Measurements from ENCODE around the gene WDR91. TPM values are rescaled to one million over a fixed set of nuclear protein-coding genes. Genes with fewer than 3 reads are reported as not detected.

The WDR91 gene
- total and polyA plus RNA-seq, 3 experiments from 2014 or later: 5.7 to 27.7 (median 25.1) TPM

- Mint-ChIP-seq H3K36me3 (peaks cover 42 to 72% (median 54%) of the 10 kb centered on the region in 3 donors), H3K27me3 (no peaks in the 10 kb centered on the region), H3K4me3 (no peak overlapping the region), H3K27ac (no peak overlapping the region), H3K4me1 (peaks cover 68 to 95% (median 87%) of the 10 kb centered on the region in 3 donors), H3K9me3 (peaks cover 29 to 43% (median 39%) of the 10 kb centered on the region in 5 donors)
- ChIA-PET CTCF (no interaction called here), POLR2A (no interaction called here)
- Histone ChIP-seq H3K9me3 (ENCODE audit: low read length) (peaks cover 20% of the 10 kb centered on the region), H3K4me1 (ENCODE audit: insufficient read depth, low read length) (peaks cover 46% of the 10 kb centered on the region), H3K27ac (ENCODE audit: low read depth, low read length) (no peak overlapping the region), H3K36me3 (ENCODE audit: insufficient read depth, low read length) (peaks cover 15% of the 10 kb centered on the region), H3K4me3 (ENCODE audit: low read length) (no peak overlapping the region), H3K27me3 (ENCODE audit: insufficient read depth, low read length, poor library complexity, severe bottlenecking) (no peaks in the 10 kb centered on the region)
- no peak for DNase-seq
Observed at GRCh38 chr7:135154734-135155133, 56.6 kb downstream of the WDR91 start.

GRCh38 chr7:135152442-135152841, 58.9 kb downstream of the WDR91 start:
- no peak overlapping the region for H3K27ac Mint-ChIP-seq
- Histone ChIP-seq H3K4me3 (ENCODE audit: low read length) (no peak overlapping the region), H3K9me3 (ENCODE audit: low read length) (peaks cover 20% of the 10 kb centered on the region), H3K27ac (ENCODE audit: low read depth, low read length) (no peak overlapping the region), H3K27me3 (ENCODE audit: insufficient read depth, low read length, poor library complexity, severe bottlenecking) (no peaks in the 10 kb centered on the region), H3K36me3 (ENCODE audit: insufficient read depth, low read length) (peaks cover 11% of the 10 kb centered on the region), H3K4me1 (ENCODE audit: insufficient read depth, low read length) (peaks cover 34% of the 10 kb centered on the region)
- peaks cover 42 to 80% (median 54%) of the 10 kb centered on the region in 3 donors for H3K36me3 Mint-ChIP-seq
- H3K27me3 Mint-ChIP-seq: no peaks in the 10 kb centered on the region
- peaks cover 69 to 91% (median 88%) of the 10 kb centered on the region in 3 donors for H3K4me1 Mint-ChIP-seq
- no peak for DNase-seq
- ChIA-PET POLR2A (no interaction called here), CTCF (interaction anchor here (6.1 kb wide), 1 partner anchor 166 kb away, joined by 59 read pairs; the partner anchor contains the start of gene AGBL3)
- H3K9me3 Mint-ChIP-seq: peaks cover 29 to 43% (median 39%) of the 10 kb centered on the region in 5 donors
- peak overlapping the region in 3 of 7 donors; percentile 3 to 34 (median 7) for H3K4me3 Mint-ChIP-seq

- CTCF ChIA-PET: interaction anchor here (6.1 kb wide), 1 partner anchor 165 kb away, joined by 59 read pairs; the partner anchor contains the start of gene AGBL3
- H3K36me3 Mint-ChIP-seq: peaks cover 35 to 71% (median 47%) of the 10 kb centered on the region in 3 donors
Observed at GRCh38 chr7:135151533-135151932, 59.8 kb downstream of the WDR91 start.

GRCh38 chr7:135151132-135151531, 60.2 kb downstream of the WDR91 start:
- Mint-ChIP-seq H3K27me3 (no peaks in the 10 kb centered on the region), H3K36me3 (peaks cover 31 to 67% (median 43%) of the 10 kb centered on the region in 3 donors), H3K9me3 (peaks cover 18 to 32% (median 29%) of the 10 kb centered on the region in 5 donors), H3K4me3 (peak overlapping the region; percentile 7 to 96 (median 92)), H3K27ac (peak overlapping the region in 5 of 8 donors; percentile 79 to 91 (median 83)), H3K4me1 (peaks cover 72 to 89% (median 87%) of the 10 kb centered on the region in 3 donors)
- H3K36me3 ChIP-seq (ENCODE audit: insufficient read depth, low read length): peaks cover 4% of the 10 kb centered on the region
- ChIA-PET POLR2A (no interaction called here), CTCF (interaction anchor here (0.8 to 6.1 kb wide), 3 partner anchors 18 to 164 kb away, joined by 3 to 59 read pairs (median 3); partner anchors contain the start of genes AGBL3 and CYREN)
- no peaks in the 10 kb centered on the region for H3K27me3 ChIP-seq (ENCODE audit: insufficient read depth, low read length, poor library complexity, severe bottlenecking)
- H3K9me3 ChIP-seq (ENCODE audit: low read length): peaks cover 12% of the 10 kb centered on the region
- no peak for DNase-seq
- H3K27ac ChIP-seq (ENCODE audit: low read depth, low read length): no peak overlapping the region
- H3K4me3 ChIP-seq (ENCODE audit: low read length): no peak overlapping the region
- peaks cover 41% of the 10 kb centered on the region for H3K4me1 ChIP-seq (ENCODE audit: insufficient read depth, low read length)

More at GRCh38 chr7:135151533-135151932, 59.8 kb downstream of the WDR91 start:
- H3K4me3 Mint-ChIP-seq: peak overlapping the region; percentile 7 to 93 (median 63)
- H3K27ac Mint-ChIP-seq: peak overlapping the region in 5 of 8 donors; percentile 79 to 91 (median 83)
- peaks cover 68 to 89% (median 87%) of the 10 kb centered on the region in 3 donors for H3K4me1 Mint-ChIP-seq
- Histone ChIP-seq H3K27me3 (ENCODE audit: insufficient read depth, low read length, poor library complexity, severe bottlenecking) (no peaks in the 10 kb centered on the region), H3K27ac (ENCODE audit: low read depth, low read length) (no peak overlapping the region), H3K36me3 (ENCODE audit: insufficient read depth, low read length) (peaks cover 4% of the 10 kb centered on the region), H3K4me3 (ENCODE audit: low read length) (no peak overlapping the region), H3K4me1 (ENCODE audit: insufficient read depth, low read length) (peaks cover 37% of the 10 kb centered on the region), H3K9me3 (ENCODE audit: low read length) (peaks cover 14% of the 10 kb centered on the region)
- POLR2A ChIA-PET: interaction anchor here (0.7 kb wide), 1 partner anchor 480 kb away, joined by 3 read pairs; no protein-coding TSS in a partner anchor
- DNase-seq: no peak
- H3K27me3 Mint-ChIP-seq: no peaks in the 10 kb centered on the region
- peaks cover 22 to 36% (median 33%) of the 10 kb centered on the region in 5 donors for H3K9me3 Mint-ChIP-seq

- H3K4me1 ChIP-seq (ENCODE audit: insufficient read depth, low read length): peaks cover 46% of the 10 kb centered on the region
- POLR2A ChIA-PET: no interaction called here
- H3K36me3 Mint-ChIP-seq: peaks cover 27 to 59% (median 34%) of the 10 kb centered on the region in 3 donors
- H3K4me1 Mint-ChIP-seq: peaks cover 78 to 92% (median 91%) of the 10 kb centered on the region in 3 donors
- H3K9me3 Mint-ChIP-seq: peaks cover 9 to 23% (median 20%) of the 10 kb centered on the region in 5 donors
- H3K9me3 ChIP-seq (ENCODE audit: low read length): peaks cover 3% of the 10 kb centered on the region
- H3K27ac Mint-ChIP-seq: peak overlapping the region; percentile 12 to 98 (median 73)
- CTCF ChIA-PET: interaction anchor here (0.8 to 6.1 kb wide), 5 partner anchors 19 to 163 kb away, joined by 3 to 59 read pairs (median 4); partner anchors contain the start of genes AGBL3, CYREN and WDR91
- H3K4me3 ChIP-seq (ENCODE audit: low read length): peak overlapping the region; percentile 2
- DNase-seq: no peak
- H3K27ac ChIP-seq (ENCODE audit: low read depth, low read length): no peak overlapping the region
- H3K27me3 ChIP-seq (ENCODE audit: insufficient read depth, low read length, poor library complexity, severe bottlenecking): no peaks in the 10 kb centered on the region
- H3K36me3 ChIP-seq (ENCODE audit: insufficient read depth, low read length): peaks cover 4% of the 10 kb centered on the region
- no peaks in the 10 kb centered on the region for H3K27me3 Mint-ChIP-seq
- H3K4me3 Mint-ChIP-seq: peak overlapping the region; percentile 89 to 96 (median 92)
Observed at GRCh38 chr7:135150072-135150782, 61.1 kb downstream of the WDR91 start.

GRCh38 chr7:135147899-135148721, 63.2 kb downstream of the WDR91 start, which contains the start of gene TMEM140:
TMEM140 (plus strand) TSS chr7:135148072; CDS start chr7:135164442, 16,370 bp downstream.
- peaks cover 0 to 5% (median 4%) of the 10 kb centered on the region in 5 donors for H3K9me3 Mint-ChIP-seq
- POLR2A ChIA-PET: interaction anchor here (0.6 to 3.0 kb wide), 12 partner anchors 10 to 437 kb away, joined by 3 to 39 read pairs (median 4); partner anchors contain the start of genes AGBL3, CYREN and WDR91
- H3K4me1 ChIP-seq (ENCODE audit: insufficient read depth, low read length): peaks cover 46% of the 10 kb centered on the region

GRCh38 chr7:135147341-135147898, 63.9 kb downstream of the WDR91 start:
- DNase-seq: peak in 1 of 5 donors; percentile 44

More at GRCh38 chr7:135147899-135148721, 63.2 kb downstream of the WDR91 start, which contains the start of gene TMEM140:
- peaks cover 0 to 1% of the 10 kb centered on the region in 2 donors for H3K27me3 Mint-ChIP-seq
- DNase-seq: peak; percentile 29 to 85 (median 72)
- H3K4me3 ChIP-seq (ENCODE audit: low read length): peak within 1 kb of the TSS; percentile 52
- H3K27ac Mint-ChIP-seq: peak within 1 kb of the TSS; percentile 94 to 98 (median 97)
- peaks cover 69 to 80% (median 80%) of the 10 kb centered on the region in 3 donors for H3K4me1 Mint-ChIP-seq
- peaks cover 13 to 40% (median 15%) of the 10 kb centered on the region in 3 donors for H3K36me3 Mint-ChIP-seq
- peak within 1 kb of the TSS; percentile 80 for H3K27ac ChIP-seq (ENCODE audit: low read depth, low read length)
- peak within 1 kb of the TSS; percentile 89 to 96 (median 92) for H3K4me3 Mint-ChIP-seq
- CTCF ChIA-PET: interaction anchor here (0.7 to 6.1 kb wide), 14 partner anchors 10 to 851 kb away, joined by 3 to 59 read pairs (median 4); partner anchors contain the start of genes AGBL3, BPGM, CYREN and WDR91
- no peaks in the 10 kb centered on the region for H3K9me3 ChIP-seq (ENCODE audit: low read length)
- H3K36me3 ChIP-seq (ENCODE audit: insufficient read depth, low read length): no peaks in the 10 kb centered on the region
- H3K27me3 ChIP-seq (ENCODE audit: insufficient read depth, low read length, poor library complexity, severe bottlenecking): no peaks in the 10 kb centered on the region

More at GRCh38 chr7:135147341-135147898, 63.9 kb downstream of the WDR91 start:
- Histone ChIP-seq H3K27ac (ENCODE audit: low read depth, low read length) (peak overlapping the region; percentile 80), H3K27me3 (ENCODE audit: insufficient read depth, low read length, poor library complexity, severe bottlenecking) (no peaks in the 10 kb centered on the region), H3K9me3 (ENCODE audit: low read length) (no peaks in the 10 kb centered on the region), H3K4me1 (ENCODE audit: insufficient read depth, low read length) (peaks cover 46% of the 10 kb centered on the region), H3K36me3 (ENCODE audit: insufficient read depth, low read length) (no peaks in the 10 kb centered on the region), H3K4me3 (ENCODE audit: low read length) (peak overlapping the region; percentile 52)
- Mint-ChIP-seq H3K4me1 (peaks cover 63 to 73% (median 73%) of the 10 kb centered on the region in 3 donors), H3K9me3 (no peaks in the 10 kb centered on the region), H3K36me3 (peaks cover 6 to 33% (median 16%) of the 10 kb centered on the region in 3 donors), H3K27me3 (peaks cover 0 to 1% of the 10 kb centered on the region in 2 donors), H3K27ac (peak overlapping the region; percentile 94 to 98 (median 97)), H3K4me3 (peak overlapping the region; percentile 89 to 96 (median 92))
- ChIA-PET CTCF (interaction anchor here (0.7 to 6.1 kb wide), 13 partner anchors 10 to 852 kb away, joined by 3 to 59 read pairs (median 5); partner anchors contain the start of genes AGBL3, BPGM, CYREN and WDR91), POLR2A (interaction anchor here (0.6 to 3.0 kb wide), 10 partner anchors 10 to 160 kb away, joined by 3 to 39 read pairs (median 4); partner anchors contain the start of genes AGBL3, CYREN and WDR91)

All from CD8-positive, alpha-beta memory T cell (primary cell).